GOT3 (cell line): ENCODE data around the gene RAD50.
"Not testable (repeated sequence)": the region's sequence is repeated elsewhere in the genome, so short reads cannot be mapped to it uniquely, and the experiment has no call there.

Experiments used
- DNase-seq: peaks from one replicate; lab custom pipeline; 2025; ENCODE audit warnings: mixed read lengths; lab: John Stamatoyannopoulos, UW

The RAD50 gene

GRCh38 chr5:132557478-132558172, 848 bp downstream of the RAD50 start:
- DNase-seq, result no peak

GRCh38 chr5:132559383-132560060, 2.7 kb downstream of the RAD50 start:
- no peak for DNase-seq

- no peak for DNase-seq
Observed at GRCh38 chr5:132561601-132562000, 4.8 kb downstream of the RAD50 start.

- DNase-seq, result not testable (repeated sequence)
Observed at GRCh38 chr5:132564555-132564954, 7.8 kb downstream of the RAD50 start.

- DNase-seq, result no peak
Observed at GRCh38 chr5:132566657-132567056, 9.9 kb downstream of the RAD50 start.

GRCh38 chr5:132576123-132576522, 19.3 kb downstream of the RAD50 start:
- no peak for DNase-seq

GRCh38 chr5:132584560-132584959, 27.8 kb downstream of the RAD50 start:
- not testable (repeated sequence) for DNase-seq

- DNase-seq, result no peak
Observed at GRCh38 chr5:132586063-132586462, 29.3 kb downstream of the RAD50 start.

GRCh38 chr5:132589467-132589866, 32.7 kb downstream of the RAD50 start:
- no peak for DNase-seq

- no peak for DNase-seq
Observed at GRCh38 chr5:132591145-132591544, 34.4 kb downstream of the RAD50 start.

GRCh38 chr5:132592521-132592920, 35.7 kb downstream of the RAD50 start:
- no peak for DNase-seq

GRCh38 chr5:132594170-132594569, 37.4 kb downstream of the RAD50 start:
- no peak for DNase-seq

GRCh38 chr5:132595624-132596023, 38.8 kb downstream of the RAD50 start:
- no peak for DNase-seq

- no peak for DNase-seq
Observed at GRCh38 chr5:132601071-132601728, 44.4 kb downstream of the RAD50 start.

GRCh38 chr5:132607095-132607494, 50.3 kb downstream of the RAD50 start:
- DNase-seq, result no peak

- no peak for DNase-seq
Observed at GRCh38 chr5:132608107-132608506, 51.3 kb downstream of the RAD50 start.

- no peak for DNase-seq
Observed at GRCh38 chr5:132611965-132612364, 55.2 kb downstream of the RAD50 start.

GRCh38 chr5:132612846-132613245, 56.1 kb downstream of the RAD50 start:
- DNase-seq, result no peak

- DNase-seq, result no peak
Observed at GRCh38 chr5:132621699-132622098, 64.9 kb downstream of the RAD50 start.

GRCh38 chr5:132622608-132623007, 65.8 kb downstream of the RAD50 start:
- no peak for DNase-seq

GRCh38 chr5:132627470-132627869, 70.7 kb downstream of the RAD50 start:
- no peak for DNase-seq

- no peak for DNase-seq
Observed at GRCh38 chr5:132628814-132629213, 72.0 kb downstream of the RAD50 start.
